ENCODE results near the gene IL15. TPM values are rescaled to one million over a fixed set of nuclear protein-coding genes. Genes with fewer than 3 reads are reported as not detected.

Gene IL15
- total RNA-seq, 1 experiment from 2014 or later: 2.6 TPM

DNA sequence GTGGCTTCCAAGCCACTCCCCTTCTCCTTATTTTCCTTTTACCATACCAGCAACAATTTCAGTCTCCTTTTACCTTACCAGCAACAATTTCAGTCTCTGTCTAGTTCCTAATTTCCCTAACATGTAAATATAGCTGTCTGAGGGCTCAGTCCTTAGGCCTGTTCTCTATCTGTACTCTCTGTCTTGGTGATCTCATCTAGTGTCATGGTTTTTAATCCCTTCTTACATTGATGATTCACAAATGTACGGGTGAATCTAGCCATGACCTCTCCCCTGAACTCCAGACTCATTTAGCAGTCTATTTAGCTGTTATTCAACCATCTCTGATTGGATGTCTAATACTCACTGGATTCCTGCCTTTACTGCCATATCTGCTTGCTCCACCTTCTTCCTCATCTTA lies 7.2 kb downstream of the IL15 start:
- Mint-ChIP-seq H3K4me1 (peaks cover 17% of the 10 kb centered on the region), H3K9me3 (no peaks in the 10 kb centered on the region), H3K27me3 (ENCODE audit: low read depth) (no peaks in the 10 kb centered on the region), H3K27ac (no peak overlapping the region), H3K4me3 (no peak overlapping the region), H3K36me3 (no peaks in the 10 kb centered on the region)
- ChIA-PET POLR2A (no interaction called here), CTCF (no interaction called here)
- no peak for ATAC-seq
- no peak for DNase-seq (ENCODE audit: low spot score)
- TF ChIP-seq MXD4 (CRISPR knock-in tag; IDR thresholded peaks at IDR 0.05; ENCODE audit: borderline replicate concordance) (no peak), SP1 (CRISPR knock-in tag; conservative IDR thresholded peaks at IDR 0.05) (no peak)

DNA sequence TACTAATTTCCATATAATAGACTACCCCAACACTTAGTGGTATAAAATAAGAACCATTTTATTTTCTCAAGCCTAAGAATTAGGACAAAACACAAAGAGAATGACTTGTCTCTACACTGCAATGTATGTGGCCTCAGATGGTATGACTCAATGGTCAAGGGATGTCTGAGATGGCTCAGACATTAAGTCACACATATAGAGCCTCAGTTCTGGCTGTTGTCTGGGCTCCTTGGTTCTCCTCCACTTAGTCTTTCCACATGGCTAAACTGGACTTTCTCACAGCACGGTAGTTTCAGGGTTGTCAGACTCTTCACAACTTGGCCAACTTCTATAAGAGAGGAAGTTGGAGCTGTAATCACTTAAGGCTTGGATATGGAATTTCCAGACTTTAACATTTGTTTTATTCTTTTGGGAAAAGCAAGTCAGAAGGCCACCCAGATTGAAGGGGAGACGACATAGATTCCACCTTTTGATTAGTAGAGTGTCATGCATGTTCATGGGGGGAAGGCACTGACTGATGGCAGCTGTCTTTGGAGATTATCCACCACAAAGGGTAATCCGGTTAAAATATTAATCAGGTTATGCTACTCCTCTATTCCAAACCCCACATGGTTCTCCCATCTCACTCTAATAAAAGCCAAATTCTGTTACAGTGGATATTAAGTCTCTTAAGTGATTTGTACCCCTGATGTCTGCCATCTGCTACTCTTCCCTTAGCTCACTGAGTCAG lies 9.4 kb downstream of the IL15 start:
- H3K9me3 Mint-ChIP-seq: no peaks in the 10 kb centered on the region
- ATAC-seq (no peak), DNase-seq (ENCODE audit: low spot score) (no peak)
- ChIA-PET POLR2A (no interaction called here), CTCF (no interaction called here)
- H3K4me3 Mint-ChIP-seq: no peak overlapping the region
- no peak for TF ChIP-seq JAZF1 (CRISPR knock-in tag; IDR thresholded peaks at IDR 0.05)
- TF ChIP-seq, protein P1, sequence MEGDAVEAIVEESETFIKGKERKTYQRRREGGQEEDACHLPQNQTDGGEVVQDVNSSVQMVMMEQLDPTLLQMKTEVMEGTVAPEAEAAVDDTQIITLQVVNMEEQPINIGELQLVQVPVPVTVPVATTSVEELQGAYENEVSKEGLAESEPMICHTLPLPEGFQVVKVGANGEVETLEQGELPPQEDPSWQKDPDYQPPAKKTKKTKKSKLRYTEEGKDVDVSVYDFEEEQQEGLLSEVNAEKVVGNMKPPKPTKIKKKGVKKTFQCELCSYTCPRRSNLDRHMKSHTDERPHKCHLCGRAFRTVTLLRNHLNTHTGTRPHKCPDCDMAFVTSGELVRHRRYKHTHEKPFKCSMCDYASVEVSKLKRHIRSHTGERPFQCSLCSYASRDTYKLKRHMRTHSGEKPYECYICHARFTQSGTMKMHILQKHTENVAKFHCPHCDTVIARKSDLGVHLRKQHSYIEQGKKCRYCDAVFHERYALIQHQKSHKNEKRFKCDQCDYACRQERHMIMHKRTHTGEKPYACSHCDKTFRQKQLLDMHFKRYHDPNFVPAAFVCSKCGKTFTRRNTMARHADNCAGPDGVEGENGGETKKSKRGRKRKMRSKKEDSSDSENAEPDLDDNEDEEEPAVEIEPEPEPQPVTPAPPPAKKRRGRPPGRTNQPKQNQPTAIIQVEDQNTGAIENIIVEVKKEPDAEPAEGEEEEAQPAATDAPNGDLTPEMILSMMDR (IDR thresholded peaks at IDR 0.05): no peak
- TF ChIP-seq, protein P2, sequence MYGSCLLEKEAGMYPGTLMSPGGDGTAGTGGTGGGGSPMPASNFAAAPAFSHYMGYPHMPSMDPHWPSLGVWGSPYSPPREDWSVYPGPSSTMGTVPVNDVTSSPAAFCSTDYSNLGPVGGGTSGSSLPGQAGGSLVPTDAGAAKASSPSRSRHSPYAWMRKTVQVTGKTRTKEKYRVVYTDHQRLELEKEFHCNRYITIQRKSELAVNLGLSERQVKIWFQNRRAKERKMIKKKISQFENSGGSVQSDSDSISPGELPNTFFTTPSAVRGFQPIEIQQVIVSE (CRISPR knock-in tag; IDR thresholded peaks at IDR 0.05; ENCODE audit: borderline replicate concordance): no peak
- TF ChIP-seq, protein P3, sequence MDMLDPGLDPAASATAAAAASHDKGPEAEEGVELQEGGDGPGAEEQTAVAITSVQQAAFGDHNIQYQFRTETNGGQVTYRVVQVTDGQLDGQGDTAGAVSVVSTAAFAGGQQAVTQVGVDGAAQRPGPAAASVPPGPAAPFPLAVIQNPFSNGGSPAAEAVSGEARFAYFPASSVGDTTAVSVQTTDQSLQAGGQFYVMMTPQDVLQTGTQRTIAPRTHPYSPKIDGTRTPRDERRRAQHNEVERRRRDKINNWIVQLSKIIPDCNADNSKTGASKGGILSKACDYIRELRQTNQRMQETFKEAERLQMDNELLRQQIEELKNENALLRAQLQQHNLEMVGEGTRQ (CRISPR knock-in tag; IDR thresholded peaks at IDR 0.05): no peak
- TF ChIP-seq, protein P4, sequence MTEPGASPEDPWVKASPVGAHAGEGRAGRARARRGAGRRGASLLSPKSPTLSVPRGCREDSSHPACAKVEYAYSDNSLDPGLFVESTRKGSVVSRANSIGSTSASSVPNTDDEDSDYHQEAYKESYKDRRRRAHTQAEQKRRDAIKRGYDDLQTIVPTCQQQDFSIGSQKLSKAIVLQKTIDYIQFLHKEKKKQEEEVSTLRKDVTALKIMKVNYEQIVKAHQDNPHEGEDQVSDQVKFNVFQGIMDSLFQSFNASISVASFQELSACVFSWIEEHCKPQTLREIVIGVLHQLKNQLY (CRISPR knock-in tag; IDR thresholded peaks at IDR 0.05): no peak
- TF ChIP-seq, protein P5, sequence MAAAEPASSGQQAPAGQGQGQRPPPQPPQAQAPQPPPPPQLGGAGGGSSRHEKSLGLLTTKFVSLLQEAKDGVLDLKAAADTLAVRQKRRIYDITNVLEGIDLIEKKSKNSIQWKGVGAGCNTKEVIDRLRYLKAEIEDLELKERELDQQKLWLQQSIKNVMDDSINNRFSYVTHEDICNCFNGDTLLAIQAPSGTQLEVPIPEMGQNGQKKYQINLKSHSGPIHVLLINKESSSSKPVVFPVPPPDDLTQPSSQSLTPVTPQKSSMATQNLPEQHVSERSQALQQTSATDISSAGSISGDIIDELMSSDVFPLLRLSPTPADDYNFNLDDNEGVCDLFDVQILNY (CRISPR knock-in tag; IDR thresholded peaks at IDR 0.05): no peak
- TF ChIP-seq, protein P6, sequence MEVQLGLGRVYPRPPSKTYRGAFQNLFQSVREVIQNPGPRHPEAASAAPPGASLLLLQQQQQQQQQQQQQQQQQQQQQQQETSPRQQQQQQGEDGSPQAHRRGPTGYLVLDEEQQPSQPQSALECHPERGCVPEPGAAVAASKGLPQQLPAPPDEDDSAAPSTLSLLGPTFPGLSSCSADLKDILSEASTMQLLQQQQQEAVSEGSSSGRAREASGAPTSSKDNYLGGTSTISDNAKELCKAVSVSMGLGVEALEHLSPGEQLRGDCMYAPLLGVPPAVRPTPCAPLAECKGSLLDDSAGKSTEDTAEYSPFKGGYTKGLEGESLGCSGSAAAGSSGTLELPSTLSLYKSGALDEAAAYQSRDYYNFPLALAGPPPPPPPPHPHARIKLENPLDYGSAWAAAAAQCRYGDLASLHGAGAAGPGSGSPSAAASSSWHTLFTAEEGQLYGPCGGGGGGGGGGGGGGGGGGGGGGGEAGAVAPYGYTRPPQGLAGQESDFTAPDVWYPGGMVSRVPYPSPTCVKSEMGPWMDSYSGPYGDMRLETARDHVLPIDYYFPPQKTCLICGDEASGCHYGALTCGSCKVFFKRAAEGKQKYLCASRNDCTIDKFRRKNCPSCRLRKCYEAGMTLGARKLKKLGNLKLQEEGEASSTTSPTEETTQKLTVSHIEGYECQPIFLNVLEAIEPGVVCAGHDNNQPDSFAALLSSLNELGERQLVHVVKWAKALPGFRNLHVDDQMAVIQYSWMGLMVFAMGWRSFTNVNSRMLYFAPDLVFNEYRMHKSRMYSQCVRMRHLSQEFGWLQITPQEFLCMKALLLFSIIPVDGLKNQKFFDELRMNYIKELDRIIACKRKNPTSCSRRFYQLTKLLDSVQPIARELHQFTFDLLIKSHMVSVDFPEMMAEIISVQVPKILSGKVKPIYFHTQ (CRISPR knock-in tag; IDR thresholded peaks at IDR 0.05): no peak
- TF ChIP-seq CBFB (CRISPR knock-in tag; IDR thresholded peaks at IDR 0.05; ENCODE audit: low read depth): no peak
- TF ChIP-seq ATF1 (CRISPR knock-in tag; IDR thresholded peaks at IDR 0.05): no peak
- no peak for TF ChIP-seq TP53 (CRISPR knock-in tag; IDR thresholded peaks at IDR 0.05)
- no peak for TF ChIP-seq ELF4 (CRISPR knock-in tag; IDR thresholded peaks at IDR 0.05; ENCODE audit: low read depth)
- no peak for TF ChIP-seq SMAD3 (CRISPR knock-in tag; IDR thresholded peaks at IDR 0.05; ENCODE audit: borderline replicate concordance)
- TF ChIP-seq FOXJ3 (CRISPR knock-in tag; IDR thresholded peaks at IDR 0.05; ENCODE audit: borderline replicate concordance): no peak
- TF ChIP-seq KAT7 (CRISPR knock-in tag; IDR thresholded peaks at IDR 0.05; ENCODE audit: borderline replicate concordance): no peak
- TF ChIP-seq ZNF416 (CRISPR knock-in tag; IDR thresholded peaks at IDR 0.05): no peak
- TF ChIP-seq JUN (CRISPR knock-in tag; IDR thresholded peaks at IDR 0.05): no peak
- no peaks in the 10 kb centered on the region for H3K36me3 Mint-ChIP-seq
- H3K27me3 Mint-ChIP-seq (ENCODE audit: low read depth): no peaks in the 10 kb centered on the region
- no peak overlapping the region for H3K27ac Mint-ChIP-seq
- H3K4me1 Mint-ChIP-seq: no peaks in the 10 kb centered on the region
